Panc1 (cell line): ENCODE data around the gene RASAL1. TPM values are rescaled to one million over a fixed set of nuclear protein-coding genes. Genes with fewer than 3 reads are reported as not detected.

Experiments
- ATAC-seq: fragments of 200-7000 bp; cut with Tn5 transposase; 2 replicates; pipeline ENCODE4 v1.9.1; 2020; ENCODE audit warnings: mild to moderate bottlenecking, moderate library complexity
- BruUV-seq: library from RNA; stranded (reverse); fragments of 400-500 nt; replicated peaks from 2 replicates; lab custom pipeline; 2021; lab: Mats Ljungman, UMichigan
- CTCF ChIA-PET: fragments of 300-600 bp; sonication (Branson Sonifier 250); formaldehyde crosslinking; loops from one replicate; lab custom pipeline; 2022; ENCODE audit warnings: antibody characterized with exemption; lab: Charles Lee
- POLR2A ChIA-PET: fragments of 300-600 bp; sonication (Branson Sonifier 250); formaldehyde crosslinking; loops from one replicate; lab custom pipeline; 2022; ENCODE audit warnings: antibody characterized with exemption; lab: Charles Lee
- DNase-seq: peaks from one replicate; pipeline ENCODE4 v3.0.0-alpha.2; 2010; ENCODE audit warnings: low read depth, low spot score
- H3K27ac ChIP-seq: 2 replicates; pipeline ENCODE4 v1.5.1; 2011; ENCODE audit warnings: mild to moderate bottlenecking, low read length, inconsistent platforms
- H3K27me3 ChIP-seq: fragments of 200-500 bp; sonication (Bioruptor generic); 2 replicates; pipeline ENCODE4 v1.6.0; 2014; ENCODE audit warnings: low read length, inconsistent platforms; ENCODE audit not compliant: control insufficient read depth, insufficient read depth
- H3K36me3 ChIP-seq: fragments of 200-500 bp; sonication (Bioruptor generic); 2 replicates; pipeline ENCODE4 v1.5.1; 2014; ENCODE audit warnings: inconsistent platforms, mild to moderate bottlenecking, low read length, moderate library complexity; ENCODE audit not compliant: control insufficient read depth, insufficient read depth
- H3K4me1 ChIP-seq: 2 replicates; pipeline ENCODE4 v1.5.1; 2011; ENCODE audit warnings: inconsistent platforms, mild to moderate bottlenecking, low read length, moderate library complexity; ENCODE audit not compliant: control insufficient read depth, insufficient read depth
- H3K4me3 ChIP-seq, 2 experiments: 2 replicates each; pipeline ENCODE4 v1.5.1; 2011 to 2012; ENCODE audit warnings: low read depth in 2 of 2, low read length in 2 of 2, mild to moderate bottlenecking in 2 of 2, inconsistent platforms in 1 of 2, moderate library complexity in 1 of 2
- H3K9me3 ChIP-seq: fragments of 200-500 bp; sonication (Bioruptor generic); 2 replicates; pipeline ENCODE4 v1.5.1; 2014; ENCODE audit warnings: low read depth, mild to moderate bottlenecking, inconsistent platforms, low read length, moderate library complexity; ENCODE audit not compliant: control insufficient read depth, insufficient read depth
- CTCF ChIP-seq: fragments of 450-650 bp; IDR thresholded peaks from 2 replicates; pipeline ENCODE4 v1.5.1; 2017; ENCODE audit warnings: mild to moderate bottlenecking
- POLR2AphosphoS5 ChIP-seq: IDR thresholded peaks from 2 replicates; pipeline ENCODE4 v1.6.1; 2012; ENCODE audit warnings: mild to moderate bottlenecking, low read depth, low read length, moderate library complexity
- REST ChIP-seq, 2 experiments: IDR thresholded peaks; 2 replicates each; pipeline ENCODE4 v1.6.1; 2011 to 2012; ENCODE audit warnings: low read depth in 2 of 2, control low read depth in 1 of 2, low read length in 1 of 2, mild to moderate bottlenecking in 1 of 2, moderate library complexity in 1 of 2; ENCODE audit not compliant: insufficient read depth in 1 of 2
- SIN3A ChIP-seq: IDR thresholded peaks from 2 replicates; pipeline ENCODE4 v1.6.1; 2012; ENCODE audit warnings: low read depth, mild to moderate bottlenecking, low read length, moderate library complexity, borderline replicate concordance; ENCODE audit not compliant: insufficient read depth
- TCF7L2 ChIP-seq: IDR thresholded peaks from 2 replicates; pipeline ENCODE4 v1.6.1; 2011; ENCODE audit warnings: mild to moderate bottlenecking, low read depth, low read length, inconsistent platforms
- in situ Hi-C: cut with HindIII; loops from 2 replicates; pipeline ENCODE4 v1.10.0; 2016; ENCODE audit warnings: low sequenced_read_pairs, low pct_unique_long_range_greater_than_20kb
- intact Hi-C: fragments of 100-400 bp; cut with micrococcal nuclease; formaldehyde crosslinking; loops from one replicate; pipeline ENCODE4 v1.10.0; 2022; ENCODE audit not compliant: unreplicated experiment
- total RNA-seq: library from RNA; stranded (reverse); gene quantifications from one replicate; pipeline ENCODE4 v1.2.1, GENCODE V29; 2021; ENCODE audit not compliant: unreplicated experiment

Gene RASAL1
- total RNA-seq, 1 experiment from 2014 or later: 0.28 TPM

GRCh38 chr12:113157218-113157859 is 21.8 kb upstream of the RASAL1 start:
- in situ Hi-C loops (loop anchor here (25.0 kb wide), 1 partner anchor 95 kb away; the partner anchor contains the start of gene DTX1), intact Hi-C loops (loop anchor here (10.0 kb wide), 1 partner anchor 163 kb away; no protein-coding TSS in a partner anchor)
- Histone ChIP-seq H3K27me3 (no peaks in the 10 kb centered on the region), H3K36me3 (no peaks in the 10 kb centered on the region), H3K4me3 (no peak overlapping the region), H3K4me1 (0 out of 2 replicates have a peak, but pooled peaks cover 2% of the 10 kb centered on the region), H3K27ac (no peak overlapping the region), H3K9me3 (no peaks in the 10 kb centered on the region)
- no peak for TF ChIP-seq SIN3A
- no peak for DNase-seq
- CTCF ChIA-PET: no interaction called here
- POLR2A ChIA-PET: no interaction called here
- BruUV-seq: no TSS peak
- ATAC-seq: no peak

- no TSS peak for BruUV-seq
- Histone ChIP-seq H3K36me3 (no peaks in the 10 kb centered on the region), H3K4me1 (0 out of 2 replicates have a peak, but pooled peaks cover 2% of the 10 kb centered on the region), H3K4me3 (no peak overlapping the region), H3K27ac (no peak overlapping the region), H3K27me3 (no peaks in the 10 kb centered on the region), H3K9me3 (no peaks in the 10 kb centered on the region)
- intact Hi-C loops: loop anchor here (10.0 kb wide), 1 partner anchor 161 kb away; no protein-coding TSS in a partner anchor
- DNase-seq (no peak), ATAC-seq (no peak)
- in situ Hi-C loops: loop anchor here (25.0 kb wide), 1 partner anchor 93 kb away; the partner anchor contains the start of gene DTX1
- POLR2A ChIA-PET: no interaction called here
- CTCF ChIA-PET: no interaction called here
- TF ChIP-seq POLR2AphosphoS5 (no peak), REST (IDR thresholded peaks at IDR 0.05; ENCODE audit: insufficient read depth in 1 of 2, low read depth in 2 of 2, low read length in 1 of 2) (no peak), TCF7L2 (no peak), CTCF (no peak)
Measured at GRCh38 chr12:113155646-113156045, 20.1 kb upstream of the RASAL1 start.

- Histone ChIP-seq H3K4me3 (no peak overlapping the region), H3K27ac (no peak overlapping the region), H3K4me1 (peaks cover 3% of the 10 kb centered on the region; the same call in 1 of the 2 replicates), H3K9me3 (no peaks in the 10 kb centered on the region), H3K27me3 (no peaks in the 10 kb centered on the region), H3K36me3 (no peaks in the 10 kb centered on the region)
- no peak for ATAC-seq
- TF ChIP-seq REST (IDR thresholded peaks at IDR 0.05; ENCODE audit: insufficient read depth in 1 of 2, low read depth in 2 of 2, low read length in 1 of 2) (no peak), CTCF (no peak), SIN3A (no peak), POLR2AphosphoS5 (no peak), TCF7L2 (no peak)
- CTCF ChIA-PET: no interaction called here
- no TSS peak for BruUV-seq
- intact Hi-C loops (loop anchor here (10.0 kb wide), 1 partner anchor 160 kb away; no protein-coding TSS in a partner anchor), in situ Hi-C loops (loop anchor here (25.0 kb wide), 1 partner anchor 93 kb away; the partner anchor contains the start of gene DTX1)
- POLR2A ChIA-PET: no interaction called here
- no peak for DNase-seq
Measured at GRCh38 chr12:113155060-113155459, 19.5 kb upstream of the RASAL1 start.
